ENCODE results near the gene MDC1.

- no peak for TF ChIP-seq CTCF (IDR thresholded peaks at IDR 0.05)
- TF ChIP-seq ZFX (IDR thresholded peaks at IDR 0.05; ENCODE audit: borderline replicate concordance): no peak
Observed at GRCh38 chr6:30740540-30740870, 23.4 kb upstream of the MDC1 start.
